Sigmoid colon (tissue), 4 donors: ENCODE results near the gene DAPL1.

Source experiments
- CTCF ChIP-seq, 4 experiments: fragments of 450-650 bp in 3 of 4; fragments of 200-600 bp in 1 of 4; IDR thresholded peaks; one replicate each; pipeline ENCODE4 v1.5.1; 2016 to 2019; ENCODE audit warnings: antibody characterized with exemption in 4 of 4, mild to moderate bottlenecking in 3 of 4, moderate library complexity in 2 of 4
- POLR2A ChIP-seq, 2 donors: fragments of 450-650 bp; IDR thresholded peaks; one replicate each; pipeline ENCODE4 v1.6.1; 2016; ENCODE audit warnings: antibody characterized with exemption in 2 of 2, mild to moderate bottlenecking in 2 of 2, moderate library complexity in 2 of 2
- POLR2AphosphoS5 ChIP-seq, 4 donors: sonication (generic); formaldehyde crosslinking; IDR thresholded peaks; one replicate each; pipeline ENCODE4 v1.6.1; 2017; ENCODE audit warnings: antibody characterized with exemption in 4 of 4

GRCh38 chr2:158815658-158816057 is 20.5 kb downstream of the DAPL1 start:
- TF ChIP-seq CTCF (IDR thresholded peaks at IDR 0.05) (no peak), POLR2A (IDR thresholded peaks at IDR 0.05) (no peak), POLR2AphosphoS5 (IDR thresholded peaks at IDR 0.05) (no peak)
